Epithelial cell of esophagus (primary cell): ENCODE results near the gene ANGEL1.

Experiments
- DNase-seq: peaks from one replicate; pipeline ENCODE4 v3.0.0; 2010; ENCODE audit warnings: low read depth
- H3K4me3 ChIP-seq: 2 replicates; pipeline ENCODE4 v1.5.1; 2011; ENCODE audit warnings: mild to moderate bottlenecking, low read length, control low read depth
- TF ChIP-seq, protein P1 (sequence below): IDR thresholded peaks from 2 replicates; pipeline ENCODE4 v1.5.1; 2011; ENCODE audit warnings: low read depth, mild to moderate bottlenecking, low read length, control low read depth, inconsistent platforms; ENCODE audit not compliant: insufficient read depth; ENCODE audit errors: missing control alignments

ANGEL1 gene

DNA sequence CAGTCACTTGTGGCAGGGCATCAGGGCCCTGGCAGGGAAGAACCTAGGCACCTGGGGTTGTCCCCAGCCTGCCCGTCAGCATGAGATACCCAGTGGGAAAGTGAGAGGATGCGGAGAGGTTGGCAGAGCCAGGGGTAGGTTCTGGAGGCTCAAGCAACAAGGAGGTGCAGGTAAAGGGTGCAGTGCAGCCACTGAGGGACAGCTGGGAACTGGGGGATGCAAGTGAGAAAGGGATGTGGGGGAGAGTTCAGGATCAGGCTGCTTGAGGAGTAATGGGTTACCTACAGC, 32.7 kb downstream of the ANGEL1 start:
- TF ChIP-seq, protein P1, sequence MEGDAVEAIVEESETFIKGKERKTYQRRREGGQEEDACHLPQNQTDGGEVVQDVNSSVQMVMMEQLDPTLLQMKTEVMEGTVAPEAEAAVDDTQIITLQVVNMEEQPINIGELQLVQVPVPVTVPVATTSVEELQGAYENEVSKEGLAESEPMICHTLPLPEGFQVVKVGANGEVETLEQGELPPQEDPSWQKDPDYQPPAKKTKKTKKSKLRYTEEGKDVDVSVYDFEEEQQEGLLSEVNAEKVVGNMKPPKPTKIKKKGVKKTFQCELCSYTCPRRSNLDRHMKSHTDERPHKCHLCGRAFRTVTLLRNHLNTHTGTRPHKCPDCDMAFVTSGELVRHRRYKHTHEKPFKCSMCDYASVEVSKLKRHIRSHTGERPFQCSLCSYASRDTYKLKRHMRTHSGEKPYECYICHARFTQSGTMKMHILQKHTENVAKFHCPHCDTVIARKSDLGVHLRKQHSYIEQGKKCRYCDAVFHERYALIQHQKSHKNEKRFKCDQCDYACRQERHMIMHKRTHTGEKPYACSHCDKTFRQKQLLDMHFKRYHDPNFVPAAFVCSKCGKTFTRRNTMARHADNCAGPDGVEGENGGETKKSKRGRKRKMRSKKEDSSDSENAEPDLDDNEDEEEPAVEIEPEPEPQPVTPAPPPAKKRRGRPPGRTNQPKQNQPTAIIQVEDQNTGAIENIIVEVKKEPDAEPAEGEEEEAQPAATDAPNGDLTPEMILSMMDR = no peak
- no peak for DNase-seq
- H3K4me3 ChIP-seq = no peak overlapping the region

DNA sequence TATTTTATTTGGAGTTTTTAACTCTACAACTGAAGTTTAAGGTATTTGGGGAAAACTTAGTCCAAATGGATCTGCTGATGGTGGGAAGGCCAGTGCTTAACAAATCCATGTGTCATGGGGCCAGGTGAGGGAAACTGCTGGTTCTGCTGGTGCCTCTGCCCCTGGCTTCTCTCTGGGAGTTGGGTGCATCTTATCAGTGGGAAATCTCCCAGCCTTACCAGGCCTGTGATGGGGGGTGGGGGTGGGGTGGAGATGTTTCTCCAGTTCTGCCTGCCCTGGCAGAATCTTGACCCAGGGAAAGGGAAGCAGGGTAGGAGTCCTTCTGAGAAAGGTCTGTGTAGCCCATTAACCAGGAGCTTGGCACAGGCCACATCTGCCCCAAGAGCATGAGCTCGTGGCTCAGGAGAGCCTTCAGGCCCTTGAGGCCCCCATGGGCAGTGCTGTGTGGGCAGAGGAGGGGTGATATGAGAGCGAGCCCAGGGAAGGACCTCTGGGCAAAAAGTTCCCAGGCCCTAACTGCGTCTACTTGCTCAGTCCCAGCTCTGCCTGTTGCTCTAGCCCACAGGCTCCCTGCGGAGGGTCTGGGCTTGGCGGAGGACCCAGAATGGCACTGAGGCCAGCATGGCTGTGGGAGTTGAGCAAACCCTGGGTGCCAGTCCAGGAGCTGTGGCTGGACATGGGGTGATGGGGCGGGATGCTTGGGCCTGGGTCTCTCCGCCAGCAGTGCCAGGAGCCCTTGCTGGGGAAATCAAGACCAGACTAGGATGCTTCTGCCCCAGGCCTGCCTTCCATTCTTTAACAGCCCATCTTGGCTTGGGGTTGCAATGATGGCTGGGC, 33.2 kb downstream of the ANGEL1 start:
- DNase-seq = no peak
- TF ChIP-seq, protein P1 = no peak
- H3K4me3 ChIP-seq = no peak overlapping the region

DNA sequence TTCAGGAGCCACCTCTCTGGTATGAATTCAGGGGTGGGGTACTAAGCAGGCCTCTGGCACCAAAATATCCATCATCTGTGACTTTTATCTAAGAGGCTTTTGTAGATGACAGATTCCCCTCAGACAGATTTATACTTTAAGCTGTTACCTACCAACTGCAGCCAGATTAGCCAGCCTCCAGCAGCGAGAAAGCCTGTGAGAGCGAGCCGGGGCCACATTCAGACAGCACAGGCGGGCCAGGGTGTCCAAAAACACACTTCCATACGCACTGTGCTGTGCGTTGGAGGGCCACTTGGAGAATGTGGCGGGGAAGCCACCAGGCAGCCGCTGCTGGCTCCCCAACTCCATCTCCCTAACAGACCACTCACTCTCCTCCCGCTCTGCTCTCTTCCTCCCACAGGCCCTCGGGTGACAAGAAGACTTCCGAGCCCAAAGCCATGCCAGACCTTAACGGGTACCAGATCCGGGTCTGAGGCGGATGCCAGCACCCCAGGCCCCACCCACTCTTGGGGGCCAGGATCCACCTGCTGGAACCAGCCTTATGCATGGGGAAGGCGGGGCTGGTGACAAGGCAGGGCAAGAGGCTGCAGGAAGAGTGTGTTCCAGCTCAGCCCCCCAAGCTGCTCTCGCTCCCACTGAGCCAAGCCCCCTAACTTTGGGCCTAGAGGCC, 34.0 kb downstream of the ANGEL1 start:
- TF ChIP-seq, protein P1 = no peak
- H3K4me3 ChIP-seq = no peak overlapping the region
- no peak for DNase-seq

DNA sequence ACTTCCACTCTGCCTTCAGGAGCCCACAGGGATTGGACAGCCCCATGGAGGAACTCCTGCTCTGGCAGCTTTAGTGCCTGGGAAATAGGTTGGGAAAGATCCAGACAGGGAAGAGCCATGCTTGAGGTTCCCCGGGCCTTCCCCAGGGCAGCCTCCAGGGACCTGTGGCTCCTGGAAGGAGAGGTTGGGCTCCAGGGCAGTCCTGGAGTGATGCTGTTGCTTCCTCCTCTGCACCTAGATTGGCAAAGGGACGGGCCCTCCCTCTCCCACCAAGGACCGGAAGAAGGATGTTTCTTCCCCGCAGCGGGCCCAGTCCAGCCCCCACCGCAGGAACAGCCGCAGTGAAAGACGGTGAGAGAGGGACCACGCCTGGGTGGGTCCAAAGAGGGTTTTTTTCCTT, 35.0 kb downstream of the ANGEL1 start:
- no peak for DNase-seq

DNA sequence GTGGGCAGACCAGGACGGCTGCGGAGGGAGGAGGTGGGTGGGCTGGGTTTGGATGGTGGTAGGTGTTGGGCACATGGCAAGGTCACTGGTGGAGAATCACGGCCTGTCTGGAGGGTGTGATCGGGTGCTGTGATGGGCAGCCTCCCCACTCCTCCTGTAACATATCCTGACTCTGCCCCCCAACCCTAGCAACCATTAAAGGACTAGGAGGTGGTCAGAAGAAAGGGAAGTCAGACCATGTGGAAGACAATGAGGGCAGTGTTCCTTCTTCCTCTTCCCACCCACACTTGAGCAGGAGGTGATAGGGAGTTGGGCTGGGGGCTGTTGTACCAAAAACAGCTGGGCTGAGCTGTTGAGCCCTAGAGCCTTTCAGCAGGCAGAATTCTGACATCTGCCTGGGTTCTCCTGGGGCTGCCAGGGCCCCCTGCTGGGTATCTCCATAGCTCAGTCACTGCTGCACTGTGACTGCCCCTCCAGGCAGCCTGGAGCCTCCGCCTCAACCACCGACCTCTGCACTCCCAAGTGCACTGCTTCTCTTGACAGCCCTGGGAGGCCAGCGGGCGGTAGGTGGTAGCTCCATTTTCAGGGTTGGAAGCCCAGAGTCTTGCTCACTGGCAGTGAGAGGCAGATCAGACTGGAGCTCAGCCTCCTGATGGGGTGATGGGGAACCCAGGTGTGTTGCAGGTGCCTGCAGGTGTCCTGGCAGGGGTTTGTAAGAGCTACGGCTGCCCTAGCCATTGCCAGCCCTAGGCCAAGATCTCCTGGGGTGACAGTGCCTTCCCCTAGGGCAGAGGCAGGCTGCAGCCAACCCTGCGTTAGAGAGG, 36.0 kb downstream of the ANGEL1 start:
- TF ChIP-seq, protein P1 = no peak
- no peak for DNase-seq
- no peak overlapping the region for H3K4me3 ChIP-seq

More for the DNA sequence above, 35.0 kb downstream of the ANGEL1 start:
- TF ChIP-seq, protein P1 = no peak
- H3K4me3 ChIP-seq = no peak overlapping the region

DNA sequence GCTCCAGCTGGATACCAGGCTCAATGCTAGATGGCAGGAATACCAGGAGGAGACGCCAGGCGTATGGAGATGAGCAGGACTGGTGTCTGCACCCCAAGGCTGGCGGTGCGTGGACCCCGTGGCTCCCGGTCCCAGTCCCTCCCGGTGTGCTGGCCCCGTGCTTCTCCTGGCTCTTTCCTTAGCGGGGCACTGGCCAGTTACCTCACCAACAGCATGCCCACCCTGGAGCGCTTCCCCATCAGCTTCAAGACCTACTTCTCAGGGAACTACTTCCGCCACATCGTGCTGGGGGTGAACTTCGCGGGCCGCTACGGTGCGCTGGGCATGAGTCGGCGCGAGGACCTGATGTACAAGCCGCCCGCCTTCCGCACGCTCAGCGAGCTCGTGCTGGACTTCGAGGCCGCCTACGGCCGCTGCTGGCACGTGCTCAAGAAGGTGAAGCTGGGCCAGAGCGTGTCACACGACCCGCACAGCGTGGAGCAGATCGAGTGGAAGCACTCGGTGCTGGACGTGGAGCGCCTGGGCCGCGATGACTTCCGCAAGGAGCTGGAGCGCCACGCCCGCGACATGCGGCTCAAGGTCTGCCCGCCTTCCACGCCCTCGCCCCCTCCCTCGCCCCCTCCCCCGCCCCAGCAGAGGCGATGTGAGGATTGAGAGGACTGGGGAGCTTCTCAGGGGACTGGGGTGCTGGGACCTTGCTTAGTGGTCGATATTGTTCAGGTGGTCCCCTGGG, 36.8 kb downstream of the ANGEL1 start:
- DNase-seq = no peak
- TF ChIP-seq, protein P1 = no peak
- H3K4me3 ChIP-seq = no peak overlapping the region
